ENCODE measurements around the gene MTURN. TPM values are rescaled to one million over a fixed set of nuclear protein-coding genes. Genes with fewer than 3 reads are reported as not detected.
A peak's percentile ranks its signal among the peaks of the same experiment; 100 is the strongest.

Gene MTURN
- total RNA-seq, 1 experiment from 2014 or later, result 5.4 TPM

DNA sequence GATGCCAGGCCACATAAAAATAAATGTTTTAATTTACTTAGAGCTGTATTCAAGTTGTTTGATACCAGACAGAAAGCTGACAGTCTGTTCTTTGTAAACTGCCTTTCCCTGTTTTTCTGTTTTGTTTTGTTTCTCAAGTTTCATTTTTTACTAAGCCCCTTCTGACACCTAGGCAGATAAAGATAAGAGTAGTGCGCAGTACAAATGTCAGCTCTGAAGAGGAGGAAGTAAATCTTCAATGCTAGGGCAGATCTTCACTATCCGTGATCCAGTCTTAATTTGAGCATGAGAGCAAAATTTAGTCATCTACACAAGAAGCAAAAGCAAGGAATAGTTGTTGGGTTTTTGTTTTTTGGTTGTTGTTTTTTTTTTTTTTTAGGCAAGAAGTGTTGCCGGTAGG, 27.3 kb downstream of the MTURN start:
- Histone ChIP-seq H3K9ac (ENCODE audit: low read length) (no peak overlapping the region), H3K9me2 (replicated peaks; ENCODE audit: low read length) (no peaks in the 10 kb centered on the region), H3K27ac (ENCODE audit: low read length) (no peak overlapping the region), H3F3A (ENCODE audit: low read length, unreplicated experiment) (no peaks in the 10 kb centered on the region), H3K36me3 (ENCODE audit: low read depth, low read length) (no peaks in the 10 kb centered on the region), H3K4me1 (ENCODE audit: insufficient read depth, low read length) (peaks cover 54% of the 10 kb centered on the region), H3K79me2 (ENCODE audit: low read length) (no peaks in the 10 kb centered on the region), H3K9me3 (ENCODE audit: low read length) (no peaks in the 10 kb centered on the region), H4K20me1 (ENCODE audit: low read length) (no peaks in the 10 kb centered on the region), H3K27me3 (ENCODE audit: low read length) (no peaks in the 10 kb centered on the region), H2AFZ (ENCODE audit: low read length) (peak overlapping the region; percentile 68; the same call in 1 of the 2 replicates), H3K4me3 (ENCODE audit: low read length) (peak overlapping the region; percentile 56; the same call in 1 of the 2 replicates), H3K4me2 (ENCODE audit: low read length) (peak overlapping the region; percentile 82)
- TF ChIP-seq EZH2 (IDR thresholded peaks at IDR 0.05; ENCODE audit: low read length, unreplicated experiment), result no peak
- TF ChIP-seq, protein P1, sequence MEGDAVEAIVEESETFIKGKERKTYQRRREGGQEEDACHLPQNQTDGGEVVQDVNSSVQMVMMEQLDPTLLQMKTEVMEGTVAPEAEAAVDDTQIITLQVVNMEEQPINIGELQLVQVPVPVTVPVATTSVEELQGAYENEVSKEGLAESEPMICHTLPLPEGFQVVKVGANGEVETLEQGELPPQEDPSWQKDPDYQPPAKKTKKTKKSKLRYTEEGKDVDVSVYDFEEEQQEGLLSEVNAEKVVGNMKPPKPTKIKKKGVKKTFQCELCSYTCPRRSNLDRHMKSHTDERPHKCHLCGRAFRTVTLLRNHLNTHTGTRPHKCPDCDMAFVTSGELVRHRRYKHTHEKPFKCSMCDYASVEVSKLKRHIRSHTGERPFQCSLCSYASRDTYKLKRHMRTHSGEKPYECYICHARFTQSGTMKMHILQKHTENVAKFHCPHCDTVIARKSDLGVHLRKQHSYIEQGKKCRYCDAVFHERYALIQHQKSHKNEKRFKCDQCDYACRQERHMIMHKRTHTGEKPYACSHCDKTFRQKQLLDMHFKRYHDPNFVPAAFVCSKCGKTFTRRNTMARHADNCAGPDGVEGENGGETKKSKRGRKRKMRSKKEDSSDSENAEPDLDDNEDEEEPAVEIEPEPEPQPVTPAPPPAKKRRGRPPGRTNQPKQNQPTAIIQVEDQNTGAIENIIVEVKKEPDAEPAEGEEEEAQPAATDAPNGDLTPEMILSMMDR (conservative IDR thresholded peaks at IDR 0.05; ENCODE audit: low read depth, low read length), result no peak
- intact Hi-C loops (cut with micrococcal nuclease), result loop anchor here (1.0 to 10.0 kb wide), 3 partner anchors 19 to 400 kb away; partner anchors contain the start of gene GGCT
- ChIA-PET CTCF (no interaction called here), POLR2A (ENCODE audit: unreplicated experiment) (no interaction called here)
- no peak for ATAC-seq
- no peak for DNase-seq
- BruUV-seq (replicated peaks), result no TSS peak

DNA sequence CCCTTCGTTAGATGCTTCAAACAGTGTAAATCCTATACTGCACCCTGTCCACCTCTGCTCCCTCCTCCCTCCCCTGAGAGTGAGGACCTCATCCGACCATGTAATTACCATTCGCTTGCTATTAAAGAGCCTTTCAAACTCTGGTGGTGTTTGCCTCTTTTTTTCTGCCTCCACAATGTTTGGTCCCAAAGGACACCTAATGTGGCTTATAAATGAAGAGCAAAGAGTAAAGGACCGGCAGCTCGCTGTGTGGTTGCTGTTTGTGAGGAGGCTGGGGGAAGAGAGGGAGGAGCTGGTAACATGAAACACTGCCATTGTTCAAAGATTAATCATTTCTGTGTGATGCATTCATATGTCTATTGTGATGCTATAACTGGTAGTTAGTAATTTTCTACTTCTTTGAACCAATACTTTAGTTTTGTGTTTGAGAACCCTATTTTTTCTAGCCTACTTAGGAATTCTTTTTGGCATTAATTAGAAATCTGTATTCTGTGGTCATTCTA, 27.9 kb downstream of the MTURN start:
- H3K9ac ChIP-seq (ENCODE audit: low read length), result no peak overlapping the region
- no peaks in the 10 kb centered on the region for H3K36me3 ChIP-seq (ENCODE audit: low read depth, low read length)
- H3K9me2 ChIP-seq (replicated peaks; ENCODE audit: low read length), result no peaks in the 10 kb centered on the region
- peak; percentile 83 for ATAC-seq
- H3K4me1 ChIP-seq (ENCODE audit: insufficient read depth, low read length), result peaks cover 54% of the 10 kb centered on the region
- BruUV-seq (replicated peaks), result no TSS peak
- no peak for TF ChIP-seq EZH2phosphoT487 (IDR thresholded peaks at IDR 0.05; ENCODE audit: borderline replicate concordance, low read length)
- TF ChIP-seq, protein P1 (conservative IDR thresholded peaks at IDR 0.05; ENCODE audit: low read depth, low read length), result no peak
- no peak for TF ChIP-seq EZH2 (IDR thresholded peaks at IDR 0.05; ENCODE audit: low read length, unreplicated experiment)
- no peaks in the 10 kb centered on the region for H3K27me3 ChIP-seq (ENCODE audit: low read length)
- H3F3A ChIP-seq (ENCODE audit: low read length, unreplicated experiment), result no peaks in the 10 kb centered on the region
- ChIA-PET POLR2A (ENCODE audit: unreplicated experiment) (no interaction called here), CTCF (no interaction called here)
- intact Hi-C loops (cut with micrococcal nuclease), result loop anchor here (1.0 to 10.0 kb wide), 3 partner anchors 19 to 400 kb away; partner anchors contain the start of gene GGCT
- H3K27ac ChIP-seq (ENCODE audit: low read length), result no peak overlapping the region
- H3K4me2 ChIP-seq (ENCODE audit: low read length), result peak overlapping the region; percentile 82
- no peaks in the 10 kb centered on the region for H3K9me3 ChIP-seq (ENCODE audit: low read length)
- H2AFZ ChIP-seq (ENCODE audit: low read length), result peak overlapping the region; percentile 68
- H3K79me2 ChIP-seq (ENCODE audit: low read length), result no peaks in the 10 kb centered on the region
- H3K4me3 ChIP-seq (ENCODE audit: low read length), result peak overlapping the region; percentile 56
- DNase-seq, result peak; percentile 72
- no peaks in the 10 kb centered on the region for H4K20me1 ChIP-seq (ENCODE audit: low read length)

DNA sequence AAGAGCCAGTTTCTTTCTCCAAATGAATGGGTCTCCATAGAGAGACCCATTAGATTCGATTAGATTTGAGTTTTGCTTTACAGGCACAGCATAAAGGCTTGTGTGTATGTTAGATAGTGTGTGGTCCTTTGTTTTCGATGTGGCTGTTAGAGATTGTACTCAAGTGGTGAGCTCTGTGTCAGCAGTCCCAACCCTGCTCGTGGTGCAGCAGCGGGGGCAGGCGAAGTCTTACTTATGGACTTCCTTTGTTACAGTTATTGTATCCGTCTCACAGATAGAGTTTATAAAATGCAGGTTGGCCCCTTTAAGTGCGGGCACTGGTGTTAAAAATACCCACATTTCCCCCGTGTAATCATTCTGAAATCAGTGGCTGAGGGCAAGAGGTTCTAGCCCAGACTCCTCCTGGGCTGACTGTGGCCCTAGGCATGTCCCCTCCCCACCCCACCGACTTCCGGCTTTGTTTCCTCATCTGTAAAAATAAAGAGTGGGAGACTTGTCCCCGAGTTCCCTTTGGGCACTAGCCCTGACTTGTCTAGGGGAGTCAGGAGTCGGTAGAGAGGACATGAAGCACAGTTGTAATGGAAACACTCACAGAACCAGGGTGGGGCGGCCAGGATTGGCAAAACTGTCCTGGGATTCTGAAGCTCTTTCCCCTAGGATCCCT, 28.6 kb downstream of the MTURN start:
- Histone ChIP-seq H2AFZ (ENCODE audit: low read length) (no peak overlapping the region), H3K9ac (ENCODE audit: low read length) (no peak overlapping the region), H3K27me3 (ENCODE audit: low read length) (no peaks in the 10 kb centered on the region), H3K36me3 (ENCODE audit: low read depth, low read length) (no peaks in the 10 kb centered on the region), H3K4me1 (ENCODE audit: insufficient read depth, low read length) (peaks cover 54% of the 10 kb centered on the region), H3K9me2 (replicated peaks; ENCODE audit: low read length) (no peaks in the 10 kb centered on the region), H3K4me2 (ENCODE audit: low read length) (peak overlapping the region; percentile 82), H3K4me3 (ENCODE audit: low read length) (peak overlapping the region; percentile 56; the same call in 1 of the 2 replicates), H3F3A (ENCODE audit: low read length, unreplicated experiment) (no peaks in the 10 kb centered on the region), H3K9me3 (ENCODE audit: low read length) (no peaks in the 10 kb centered on the region), H3K79me2 (ENCODE audit: low read length) (no peaks in the 10 kb centered on the region), H4K20me1 (ENCODE audit: low read length) (no peaks in the 10 kb centered on the region), H3K27ac (ENCODE audit: low read length) (no peak overlapping the region)
- ChIA-PET CTCF (interaction anchor here (1.4 kb wide), 1 partner anchor 189 kb away, joined by 4 read pairs; no protein-coding TSS in a partner anchor), POLR2A (ENCODE audit: unreplicated experiment) (no interaction called here)
- ATAC-seq, result no peak
- TF ChIP-seq, protein P1 (conservative IDR thresholded peaks at IDR 0.05; ENCODE audit: low read depth, low read length), result no peak
- no peak for TF ChIP-seq EZH2phosphoT487 (IDR thresholded peaks at IDR 0.05; ENCODE audit: borderline replicate concordance, low read length)
- TF ChIP-seq EZH2 (IDR thresholded peaks at IDR 0.05; ENCODE audit: low read length, unreplicated experiment), result no peak
- BruUV-seq (replicated peaks), result no TSS peak
- DNase-seq, result no peak
- intact Hi-C loops (cut with micrococcal nuclease), result loop anchor here (5.0 to 10.0 kb wide), 2 partner anchors 341 to 399 kb away; partner anchors contain the start of gene GGCT

Measured in PC-3 (cell line).